D341Med (cell line): Measurements from ENCODE around the gene PIWIL1.

Experiments used
- DNase-seq: peaks from one replicate; pipeline ENCODE4 v3.0.0; 2012; ENCODE audit warnings: low spot score

PIWIL1 gene

GRCh38 chr12:130374083-130374482 lies 36.4 kb downstream of the PIWIL1 start:
- DNase-seq = no peak

- DNase-seq = no peak
Measured at GRCh38 chr12:130375296-130376287, 37.9 kb downstream of the PIWIL1 start.

GRCh38 chr12:130382818-130383217 lies 45.1 kb downstream of the PIWIL1 start:
- DNase-seq = no peak

DNA sequence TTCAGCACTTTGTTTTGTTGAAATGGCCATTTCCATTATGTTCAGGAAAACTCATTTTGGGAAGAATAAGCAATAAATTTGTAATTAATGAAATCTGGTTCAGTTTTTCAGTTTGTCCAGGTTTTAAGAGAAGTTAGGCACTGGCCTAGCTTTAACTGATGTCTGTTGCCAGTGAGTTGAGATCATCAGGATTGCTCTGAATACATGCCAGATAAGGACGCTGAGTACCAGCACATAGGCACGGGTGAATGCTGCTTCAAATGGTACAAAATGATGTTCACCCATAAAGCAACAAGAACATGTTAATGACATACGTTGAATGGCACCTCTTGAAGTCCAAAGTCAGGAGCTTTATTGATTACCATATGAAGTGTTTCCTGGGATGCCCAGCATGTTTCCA lies 46.5 kb downstream of the PIWIL1 start:
- DNase-seq = no peak

DNA sequence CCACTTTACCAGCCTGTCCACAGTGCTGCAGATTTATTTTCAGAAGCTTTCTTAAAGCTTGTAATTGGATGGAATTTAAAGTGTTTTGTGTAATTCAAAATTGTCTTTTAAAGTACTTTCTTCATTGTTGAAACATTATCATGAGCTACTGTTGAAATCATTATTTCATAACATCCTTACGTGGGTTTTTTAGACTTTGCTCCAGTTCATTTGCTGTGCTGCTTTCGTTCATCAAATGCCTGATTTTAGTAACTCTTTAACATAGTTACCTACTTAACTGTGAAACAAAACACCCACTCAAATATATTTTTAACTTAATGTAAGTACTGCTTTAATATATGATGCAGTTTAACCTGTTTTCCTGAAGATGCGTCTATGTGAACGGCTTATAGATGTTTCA lies 47.5 kb downstream of the PIWIL1 start:
- DNase-seq = no peak

DNA sequence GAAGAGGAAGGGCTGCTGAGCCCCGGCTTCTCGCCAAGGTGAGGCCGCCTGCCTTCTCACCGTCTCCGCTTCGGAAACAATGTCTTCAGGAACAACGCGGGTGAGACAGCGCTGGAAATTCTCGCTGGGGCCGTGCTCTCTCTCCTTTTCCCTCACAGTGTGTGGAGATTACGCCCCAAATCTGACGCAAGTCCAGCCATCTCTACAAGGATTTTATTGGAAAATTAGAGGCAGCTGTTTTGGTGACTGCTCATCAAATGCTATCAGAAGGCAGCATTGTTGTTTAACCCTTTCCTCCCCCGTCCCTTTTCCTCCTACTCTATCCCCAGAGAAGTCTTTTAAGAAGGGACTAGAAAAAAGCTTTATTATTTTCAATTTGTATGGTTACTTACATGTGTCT lies 53.5 kb downstream of the PIWIL1 start:
- DNase-seq = no peak

DNA sequence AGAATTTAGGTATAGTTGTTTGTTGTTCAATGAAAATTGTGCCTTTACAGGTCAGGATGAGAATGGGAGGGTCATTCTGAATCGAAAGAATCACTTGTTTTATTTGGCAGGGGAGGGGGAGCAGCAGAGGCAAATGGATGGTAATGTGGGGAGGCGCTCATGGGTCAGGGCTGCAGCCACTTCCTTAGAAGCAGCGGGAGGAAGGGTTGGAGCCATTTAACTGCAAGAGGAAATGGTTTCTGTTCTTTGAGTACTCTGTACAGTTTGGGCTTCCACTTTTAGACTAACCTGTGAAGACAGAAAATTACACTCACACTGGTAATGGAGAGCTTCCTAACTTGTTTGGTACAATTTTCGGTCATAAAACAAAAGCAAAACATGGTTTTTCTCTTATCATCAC lies 57.2 kb downstream of the PIWIL1 start:
- no peak for DNase-seq

DNA sequence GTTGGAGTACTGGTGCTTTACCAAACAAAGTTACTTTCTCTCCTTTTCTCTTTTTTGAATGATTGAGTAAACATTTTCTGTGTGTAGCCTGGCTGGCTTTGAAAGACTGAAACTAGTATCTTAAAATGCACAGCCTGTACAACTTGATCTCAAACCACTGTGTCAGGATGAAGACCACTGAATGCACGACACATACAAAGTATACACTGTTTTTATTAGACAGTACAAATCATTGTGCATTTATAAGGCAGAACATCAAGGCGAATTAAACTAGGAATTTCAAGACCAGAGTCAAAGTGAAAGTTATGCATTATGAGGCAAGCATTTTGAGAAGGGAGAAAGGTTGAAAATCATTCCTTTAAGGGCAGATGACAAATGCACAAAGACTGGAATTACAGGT lies 59.0 kb downstream of the PIWIL1 start:
- no peak for DNase-seq

DNA sequence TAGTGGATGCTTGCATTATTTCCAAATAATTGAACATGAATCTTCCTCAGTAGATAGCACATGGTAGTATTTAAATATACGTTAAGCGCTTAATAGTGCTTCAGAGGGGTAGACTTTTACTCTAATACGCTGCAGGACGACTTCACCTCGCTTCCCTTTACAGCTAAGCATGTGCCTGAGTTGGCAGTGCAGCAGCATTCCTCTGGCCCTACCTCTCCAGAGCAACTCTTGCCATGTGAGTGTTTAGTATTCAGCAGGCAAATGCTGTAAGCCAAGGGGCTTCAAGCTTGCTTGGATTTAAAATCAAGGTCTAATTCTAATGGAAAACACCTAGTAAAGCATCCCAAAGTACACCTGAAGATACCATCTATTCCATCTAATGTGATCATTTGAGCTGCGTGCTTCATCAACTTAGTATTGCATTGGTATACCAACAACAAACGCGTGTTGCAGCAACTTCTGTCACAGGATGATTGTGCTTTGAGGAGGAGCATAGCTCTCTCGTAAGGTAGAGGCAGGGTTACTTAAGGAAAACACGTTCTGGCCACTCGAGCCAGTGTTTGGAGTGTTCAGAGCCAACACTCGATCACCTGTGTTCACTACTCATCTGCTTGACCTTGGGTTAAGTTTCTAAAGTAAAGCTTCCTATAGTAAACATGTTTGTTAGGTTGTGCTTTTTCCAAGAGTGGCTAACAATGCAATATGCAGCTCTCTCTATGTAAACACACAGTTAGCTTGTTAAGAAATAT lies 60.6 kb downstream of the PIWIL1 start:
- DNase-seq = no peak

DNA sequence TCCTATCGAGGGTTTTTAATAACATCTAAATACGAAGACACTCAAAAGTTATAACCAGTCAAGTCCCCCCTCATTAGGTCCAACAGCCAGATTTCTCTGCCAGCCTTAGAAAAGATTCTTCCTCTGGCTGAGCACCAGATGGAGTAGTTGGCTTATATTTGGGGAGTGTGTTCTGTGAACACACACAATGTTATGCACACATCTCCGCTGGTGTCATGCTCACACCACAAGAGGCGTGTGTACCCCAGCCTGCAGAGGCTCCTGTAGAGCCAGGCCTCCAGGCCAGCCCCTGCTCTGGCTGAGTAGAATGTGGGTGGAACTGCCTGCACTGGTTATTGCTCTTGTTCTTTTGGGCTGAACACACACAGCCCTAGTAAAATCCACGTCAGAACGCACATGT lies 64.0 kb downstream of the PIWIL1 start:
- no peak for DNase-seq

GRCh38 chr12:130405332-130405731 lies 67.6 kb downstream of the PIWIL1 start:
- DNase-seq = no peak

DNA sequence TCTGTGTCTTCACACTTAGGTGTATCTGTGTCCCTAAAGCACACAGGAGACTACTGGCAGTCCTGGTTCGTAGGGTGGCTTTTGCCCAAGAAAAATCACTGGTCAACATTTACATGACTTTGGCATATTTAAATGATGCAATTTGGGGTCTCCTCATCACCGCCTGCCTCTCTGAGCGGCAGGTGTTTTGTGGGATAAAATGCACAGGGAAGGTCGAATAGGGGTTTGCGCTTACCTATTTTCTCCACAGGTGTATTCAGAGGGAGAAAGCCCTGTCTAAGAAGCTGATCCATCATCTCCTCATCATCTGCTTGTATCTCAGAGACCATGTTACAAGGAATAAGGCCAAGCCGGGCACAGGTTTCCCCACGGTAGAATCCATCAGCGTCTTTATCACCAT lies 74.7 kb downstream of the PIWIL1 start:
- DNase-seq = no peak

DNA sequence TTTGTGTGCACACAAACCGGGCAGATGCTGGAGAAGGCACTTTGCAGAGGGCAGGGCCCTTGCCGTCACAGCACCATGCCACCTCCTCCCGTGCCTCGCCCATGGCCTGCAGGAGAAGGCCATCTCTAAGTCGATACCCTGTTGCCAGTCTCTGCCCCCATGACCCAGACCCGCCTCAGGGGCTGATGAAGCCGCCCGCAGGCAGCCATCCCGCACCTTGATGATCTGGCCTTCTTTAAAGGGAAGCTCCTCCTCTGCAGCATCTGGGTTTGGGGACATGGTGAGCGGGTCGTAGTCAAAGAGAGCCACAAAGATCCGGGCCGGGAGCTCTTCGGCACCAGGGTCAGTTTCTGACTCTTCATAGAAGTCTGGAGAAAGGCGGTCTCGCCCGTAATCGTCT lies 76.2 kb downstream of the PIWIL1 start:
- no peak for DNase-seq

DNA sequence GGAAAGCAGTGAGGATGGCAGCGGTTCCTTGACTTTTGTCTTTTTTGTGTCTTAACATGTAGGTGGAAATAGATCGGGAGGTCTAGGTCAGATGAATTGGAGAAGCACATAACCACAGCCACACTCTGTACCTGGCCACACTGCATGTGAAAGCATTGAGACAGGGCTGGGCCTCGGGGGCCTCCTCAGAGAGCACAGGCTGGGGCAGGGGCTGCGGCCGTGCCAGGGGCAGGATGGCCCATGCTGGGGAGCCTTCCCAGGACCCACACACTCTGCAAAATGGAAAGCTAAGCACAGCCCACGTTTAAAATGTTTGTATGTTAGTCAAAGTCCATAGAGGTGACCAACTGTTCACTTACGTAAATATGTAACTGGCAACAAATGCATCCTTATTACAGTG lies 76.7 kb downstream of the PIWIL1 start:
- DNase-seq = no peak

DNA sequence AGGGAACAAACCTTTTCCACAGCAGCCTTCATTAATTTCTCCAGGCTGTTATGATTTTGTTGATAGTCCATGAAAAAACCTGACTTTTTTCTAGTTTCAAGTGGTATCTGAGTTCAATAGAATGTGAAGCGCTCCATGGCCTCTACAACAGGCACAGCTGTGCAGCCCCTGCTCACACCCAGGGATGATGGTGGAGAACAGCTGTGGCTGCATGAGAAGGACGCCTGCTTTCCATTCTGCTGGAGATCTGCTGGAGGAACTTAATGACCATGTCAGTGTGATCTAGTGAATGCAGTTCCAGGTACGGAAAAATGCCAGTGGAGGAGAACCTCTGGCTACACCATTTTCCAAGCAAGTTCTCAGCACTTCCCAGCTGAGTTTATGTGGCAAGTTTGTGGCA lies 80.6 kb downstream of the PIWIL1 start:
- no peak for DNase-seq

DNA sequence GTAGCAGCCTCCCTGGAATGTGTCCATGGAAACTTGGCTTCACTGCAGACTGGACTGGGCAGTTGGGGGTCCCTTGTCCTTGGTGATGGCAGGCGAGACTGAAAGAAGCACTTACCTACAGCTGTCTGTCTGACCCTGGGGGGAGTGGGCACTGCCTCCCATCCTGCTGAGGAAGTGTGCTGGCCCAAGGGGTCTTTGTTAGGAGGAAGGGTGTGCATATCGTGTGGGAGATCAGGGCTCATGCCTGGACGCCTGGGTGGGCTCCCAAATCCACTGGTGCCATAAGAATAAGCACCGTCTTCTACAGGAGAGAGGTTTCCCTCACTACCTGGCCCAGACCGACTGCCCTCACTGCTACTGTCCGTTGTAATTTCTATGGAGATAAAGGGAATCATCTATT lies 81.4 kb downstream of the PIWIL1 start:
- DNase-seq = no peak

DNA sequence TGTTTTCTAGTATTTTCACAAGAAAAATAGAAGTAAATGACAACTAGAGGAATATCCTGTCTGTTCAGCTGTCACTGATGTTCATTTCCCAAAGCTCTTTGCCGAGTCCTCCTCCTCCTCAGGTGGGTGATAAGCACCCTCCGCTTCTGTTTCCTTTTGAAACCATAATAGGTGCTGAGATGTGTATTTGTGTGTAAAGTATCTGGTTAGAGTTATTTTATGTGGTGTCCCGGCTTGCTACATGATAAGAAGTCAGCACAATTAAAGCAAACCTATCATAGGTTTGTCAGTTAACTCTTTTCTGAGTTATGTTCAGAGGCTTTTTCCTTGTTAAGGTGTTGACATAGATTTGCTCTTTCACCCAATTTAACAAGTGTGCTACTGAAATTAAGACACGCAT lies 82.4 kb downstream of the PIWIL1 start:
- DNase-seq = no peak

DNA sequence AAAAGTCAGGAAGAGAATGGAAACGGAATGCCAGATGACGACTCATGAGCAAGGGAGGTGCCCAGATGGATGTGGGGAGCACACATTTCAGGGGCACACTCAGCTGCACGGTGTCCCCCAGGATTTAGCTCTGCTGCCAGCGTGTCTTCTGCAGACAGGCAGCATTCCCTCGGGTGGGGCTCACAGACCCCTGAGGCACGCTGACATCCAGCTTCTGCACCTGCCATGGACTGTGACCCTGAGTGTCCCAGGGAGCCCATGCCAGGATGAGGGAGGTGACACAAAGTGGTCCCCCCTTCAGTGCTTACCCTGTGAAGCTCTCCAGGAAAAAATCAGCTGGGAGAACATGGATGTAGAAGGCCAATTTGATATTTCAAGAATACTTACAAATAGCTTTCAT lies 84.2 kb downstream of the PIWIL1 start:
- no peak for DNase-seq
